ENCODE results near the gene ZMYM4. TPM values are rescaled to one million over a fixed set of nuclear protein-coding genes. Genes with fewer than 3 reads are reported as not detected.

ZMYM4 gene
- total RNA-seq, 3 donors from 2014 or later: 30.5 to 46.6 (median 31.6) TPM

DNA sequence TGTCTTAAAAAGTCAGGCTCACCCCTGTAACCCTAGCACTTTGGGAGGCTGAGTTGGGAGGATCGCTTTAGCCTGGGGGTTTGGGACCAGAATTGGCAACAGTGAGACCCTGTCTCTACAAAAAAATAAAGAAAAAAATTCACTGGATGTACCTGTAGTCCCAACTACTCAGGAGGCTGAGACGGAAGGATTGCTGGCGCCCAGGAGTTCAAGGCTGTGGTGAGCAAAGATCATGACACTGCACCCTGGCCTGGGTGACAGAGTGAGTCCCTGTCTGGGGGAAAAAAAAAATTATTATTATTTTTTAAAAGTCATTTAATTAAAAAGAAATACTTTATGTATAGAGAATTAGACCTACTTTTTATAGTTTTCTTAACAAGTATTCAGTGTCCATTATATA lies 47.1 kb downstream of the ZMYM4 start:
- DNase-seq (no peak), ATAC-seq (no peak)
- TF ChIP-seq, protein P1, sequence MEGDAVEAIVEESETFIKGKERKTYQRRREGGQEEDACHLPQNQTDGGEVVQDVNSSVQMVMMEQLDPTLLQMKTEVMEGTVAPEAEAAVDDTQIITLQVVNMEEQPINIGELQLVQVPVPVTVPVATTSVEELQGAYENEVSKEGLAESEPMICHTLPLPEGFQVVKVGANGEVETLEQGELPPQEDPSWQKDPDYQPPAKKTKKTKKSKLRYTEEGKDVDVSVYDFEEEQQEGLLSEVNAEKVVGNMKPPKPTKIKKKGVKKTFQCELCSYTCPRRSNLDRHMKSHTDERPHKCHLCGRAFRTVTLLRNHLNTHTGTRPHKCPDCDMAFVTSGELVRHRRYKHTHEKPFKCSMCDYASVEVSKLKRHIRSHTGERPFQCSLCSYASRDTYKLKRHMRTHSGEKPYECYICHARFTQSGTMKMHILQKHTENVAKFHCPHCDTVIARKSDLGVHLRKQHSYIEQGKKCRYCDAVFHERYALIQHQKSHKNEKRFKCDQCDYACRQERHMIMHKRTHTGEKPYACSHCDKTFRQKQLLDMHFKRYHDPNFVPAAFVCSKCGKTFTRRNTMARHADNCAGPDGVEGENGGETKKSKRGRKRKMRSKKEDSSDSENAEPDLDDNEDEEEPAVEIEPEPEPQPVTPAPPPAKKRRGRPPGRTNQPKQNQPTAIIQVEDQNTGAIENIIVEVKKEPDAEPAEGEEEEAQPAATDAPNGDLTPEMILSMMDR (IDR thresholded peaks at IDR 0.05): no peak
- Histone ChIP-seq H3K9me3 (no peaks in the 10 kb centered on the region), H3K36me3 (ENCODE audit: low read depth) (no peaks in the 10 kb centered on the region), H3K4me3 (no peak overlapping the region), H3K4me1 (ENCODE audit: low read depth) (no peaks in the 10 kb centered on the region)
- intact Hi-C loops (cut with DNase I, micrococcal nuclease): no loop called here

DNA sequence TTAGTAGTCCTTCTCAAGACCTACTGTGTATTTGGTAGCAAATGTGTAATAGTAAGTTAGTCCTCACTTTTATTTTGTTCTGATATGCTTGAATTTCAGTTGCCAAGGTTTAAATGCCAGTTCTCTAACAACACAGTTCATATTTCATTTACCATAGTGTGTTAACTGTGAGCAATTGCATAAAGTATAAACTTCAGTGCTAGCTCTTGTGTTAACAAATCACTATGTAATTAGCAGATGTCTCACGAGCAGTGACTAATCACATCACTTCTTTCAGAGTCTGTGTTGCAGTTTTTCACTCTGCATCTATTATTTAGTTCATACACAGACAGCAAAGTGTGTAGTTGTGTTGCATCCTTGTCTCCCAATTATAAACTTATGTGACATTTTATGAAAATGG lies 47.8 kb downstream of the ZMYM4 start:
- Histone ChIP-seq H3K9me3 (no peaks in the 10 kb centered on the region), H3K36me3 (ENCODE audit: low read depth) (no peaks in the 10 kb centered on the region), H3K4me3 (no peak overlapping the region), H3K4me1 (ENCODE audit: low read depth) (no peaks in the 10 kb centered on the region)
- TF ChIP-seq, protein P1 (IDR thresholded peaks at IDR 0.05): no peak
- intact Hi-C loops (cut with DNase I, micrococcal nuclease): no loop called here
- no peak for DNase-seq
- no peak for ATAC-seq

- no peak for DNase-seq
- Histone ChIP-seq H3K9me3 (no peaks in the 10 kb centered on the region), H3K4me3 (no peak overlapping the region), H3K4me1 (ENCODE audit: low read depth) (no peaks in the 10 kb centered on the region), H3K36me3 (ENCODE audit: low read depth) (no peaks in the 10 kb centered on the region)
- intact Hi-C loops (cut with DNase I, micrococcal nuclease): no loop called here
- no peak for ATAC-seq
- TF ChIP-seq, protein P1 (IDR thresholded peaks at IDR 0.05): no peak
Measured at GRCh38 chr1:35319988-35320713, 51.6 kb downstream of the ZMYM4 start.

DNA sequence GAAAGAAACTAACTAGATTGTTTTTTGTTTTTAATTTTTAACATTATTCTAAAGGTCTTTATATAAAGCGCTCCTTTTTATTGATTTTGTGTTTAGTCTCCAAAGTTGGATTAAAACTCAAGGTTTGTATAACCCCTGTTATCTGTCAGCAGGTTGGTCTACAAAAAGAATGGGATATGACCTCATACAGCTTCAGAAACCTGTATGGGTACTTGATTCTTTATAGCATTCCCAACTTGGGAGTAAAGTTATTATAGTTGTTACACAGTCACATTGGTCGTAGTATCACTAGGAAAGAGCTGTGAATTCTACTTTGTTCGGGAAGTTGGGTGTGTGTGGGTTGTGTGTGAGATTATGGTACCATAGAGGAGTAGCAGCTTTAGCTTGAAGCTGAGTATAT lies 52.4 kb downstream of the ZMYM4 start:
- H3K36me3 ChIP-seq (ENCODE audit: low read depth): no peaks in the 10 kb centered on the region
- no peaks in the 10 kb centered on the region for H3K4me1 ChIP-seq (ENCODE audit: low read depth)
- intact Hi-C loops (cut with DNase I, micrococcal nuclease): no loop called here
- no peaks in the 10 kb centered on the region for H3K9me3 ChIP-seq
- TF ChIP-seq, protein P1 (IDR thresholded peaks at IDR 0.05): no peak
- no peak for ATAC-seq
- no peak overlapping the region for H3K4me3 ChIP-seq
- no peak for DNase-seq

- intact Hi-C loops (cut with DNase I, micrococcal nuclease): no loop called here
- Histone ChIP-seq H3K4me1 (ENCODE audit: low read depth) (no peaks in the 10 kb centered on the region), H3K36me3 (ENCODE audit: low read depth) (no peaks in the 10 kb centered on the region), H3K4me3 (no peak overlapping the region), H3K9me3 (no peaks in the 10 kb centered on the region)
- TF ChIP-seq, protein P1 (IDR thresholded peaks at IDR 0.05): no peak
- DNase-seq (no peak), ATAC-seq (no peak)
Measured at GRCh38 chr1:35324486-35324885, 56.0 kb downstream of the ZMYM4 start.
